Measurements from ENCODE around the gene NEXN.
"Not testable (repeated sequence)": the region's sequence is repeated elsewhere in the genome, so short reads cannot be mapped to it uniquely, and the experiment has no call there.

NEXN gene

DNA sequence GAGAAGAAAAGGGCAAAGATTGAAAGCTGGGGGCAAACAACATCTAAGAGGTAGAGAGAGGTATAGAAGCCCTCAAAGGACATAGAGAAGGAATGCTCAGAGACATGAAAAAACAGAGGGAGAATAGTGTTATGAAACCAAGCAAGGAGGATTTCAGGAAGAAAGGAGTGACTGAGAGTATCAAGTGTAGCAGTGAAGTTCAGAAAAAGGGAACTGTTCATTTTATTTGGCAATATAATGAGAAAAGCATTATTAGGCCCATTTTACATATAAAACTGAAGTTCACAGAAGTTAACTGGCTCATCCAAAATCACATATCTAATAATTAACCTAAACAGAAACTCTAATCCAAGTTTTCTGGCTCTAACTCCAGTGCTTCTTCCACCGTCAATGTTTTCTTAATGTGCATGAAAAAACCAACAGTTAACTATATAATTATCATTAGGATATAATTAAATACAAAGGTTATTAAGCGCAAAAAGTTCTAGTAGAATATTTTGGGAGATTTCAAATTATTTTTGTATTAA is 17.7 kb downstream of the NEXN start:
- DNase-seq (ENCODE audit: low read depth) = no peak

DNA sequence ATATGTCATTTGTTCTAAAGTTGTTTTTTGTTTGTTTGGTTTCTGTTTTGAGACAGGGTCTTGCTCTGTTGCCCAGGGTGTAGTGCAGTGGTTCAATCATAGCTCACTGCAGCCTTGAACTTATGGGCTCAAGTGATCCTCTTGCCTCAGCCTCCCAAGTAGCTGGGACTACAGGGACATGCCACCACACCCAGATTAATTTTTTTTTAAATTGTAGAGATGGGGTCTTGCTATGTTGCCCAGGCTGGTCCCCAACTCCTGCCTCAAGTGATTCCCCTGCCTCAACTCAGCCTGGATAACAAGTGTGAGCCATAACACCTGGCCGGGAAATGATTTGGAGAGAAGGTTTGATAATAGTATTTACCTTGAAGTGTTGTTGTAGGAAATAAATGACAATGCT is 18.2 kb downstream of the NEXN start:
- no peak for DNase-seq (ENCODE audit: low read depth)

- no peak for DNase-seq (ENCODE audit: low read depth)
Measured at GRCh38 chr1:77910116-77910515, 21.7 kb downstream of the NEXN start.

- DNase-seq (ENCODE audit: low read depth) = not testable (repeated sequence)
Measured at GRCh38 chr1:77918918-77919317, 30.5 kb downstream of the NEXN start.

DNA sequence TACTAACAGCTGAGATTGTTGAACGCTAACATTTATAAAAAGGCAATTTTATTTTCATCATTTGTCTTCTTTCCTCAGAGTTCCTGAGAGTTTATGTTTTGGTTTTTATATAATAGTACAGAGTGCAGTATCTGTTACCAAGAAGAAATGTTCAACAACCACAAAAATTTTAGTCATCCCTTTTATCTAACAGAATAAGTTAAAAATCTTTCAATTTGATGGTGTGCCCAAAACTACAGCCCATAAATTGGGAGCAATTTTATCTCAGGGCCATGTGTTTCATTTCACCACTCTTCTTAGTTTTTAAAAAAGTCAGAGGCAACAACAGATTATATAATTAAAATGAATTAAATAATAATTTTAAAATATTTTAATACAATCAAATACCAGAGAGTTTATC is 37.1 kb downstream of the NEXN start:
- DNase-seq (ENCODE audit: low read depth) = no peak

DNA sequence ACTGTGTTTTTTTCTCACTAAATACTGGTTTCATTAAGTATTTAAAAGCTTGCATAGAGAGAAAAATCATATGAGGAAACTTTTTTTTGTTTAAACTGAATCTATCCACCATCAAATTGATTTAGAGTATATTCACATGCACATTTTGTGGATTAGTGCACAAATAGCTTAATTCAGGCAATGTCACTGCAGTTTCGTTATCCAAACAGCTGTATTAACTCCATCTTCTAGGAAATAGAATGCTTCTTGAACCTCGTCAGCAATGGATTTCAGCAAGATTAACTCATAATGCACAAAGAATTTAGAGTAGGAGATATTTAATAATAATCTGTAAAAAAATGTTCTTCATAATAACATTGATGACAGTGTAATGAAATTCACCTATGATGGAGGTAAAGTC is 37.5 kb downstream of the NEXN start:
- no peak for DNase-seq (ENCODE audit: low read depth)

DNA sequence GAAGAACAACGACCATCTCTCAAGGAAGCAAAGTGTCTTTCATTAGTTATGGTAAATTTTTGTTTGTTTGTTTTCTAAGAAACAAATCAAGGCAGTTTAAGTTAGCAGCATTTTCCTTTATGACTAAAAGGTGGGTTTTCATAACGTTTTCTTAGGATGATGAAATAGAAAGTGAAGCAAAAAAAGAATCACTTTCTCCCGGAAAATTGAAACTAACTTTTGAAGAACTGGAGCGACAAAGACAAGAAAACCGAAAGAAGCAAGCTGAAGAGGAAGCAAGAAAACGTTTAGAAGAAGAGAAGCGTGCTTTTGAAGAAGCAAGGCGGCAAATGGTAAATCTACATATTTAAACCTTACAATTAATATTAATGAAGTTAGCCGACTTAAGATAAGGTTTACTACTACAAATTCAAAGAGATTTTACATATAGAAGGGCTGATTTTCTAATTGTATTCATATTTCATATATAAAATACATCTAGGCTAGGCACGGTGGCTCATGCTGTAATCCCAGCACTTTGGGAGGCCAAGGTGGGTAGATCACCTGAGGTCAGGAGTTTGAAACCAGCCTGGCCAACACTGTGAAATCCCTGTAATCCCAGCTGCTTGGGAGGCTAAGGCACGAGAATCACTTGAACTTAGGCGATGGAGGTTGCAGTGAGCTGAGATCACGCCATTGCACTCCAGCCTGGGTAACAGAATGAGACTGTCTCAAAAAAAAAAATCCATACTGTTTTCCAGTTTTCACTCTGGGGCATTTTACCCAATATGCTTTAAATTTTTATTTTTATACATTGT is 38.3 kb downstream of the NEXN start:
- no peak for DNase-seq (ENCODE audit: low read depth)

DNA sequence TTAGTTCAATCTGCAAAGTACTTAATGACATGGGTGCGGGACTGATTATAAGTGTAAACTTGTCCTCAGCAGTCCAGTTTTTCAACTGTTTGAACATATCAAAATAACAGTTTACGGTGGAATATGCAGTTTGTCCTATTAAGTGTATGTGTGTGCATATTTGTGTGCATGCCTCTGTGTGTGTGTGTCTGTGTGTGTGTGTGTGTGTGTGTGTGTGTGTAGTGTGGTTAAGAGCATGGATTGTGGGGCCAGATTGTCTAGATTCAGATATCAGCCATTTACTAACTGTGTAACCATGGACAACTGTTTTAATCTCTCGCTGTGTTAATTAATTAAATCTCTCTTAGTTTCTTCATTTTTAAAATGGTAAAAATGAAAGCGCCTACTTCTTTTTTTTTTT is 39.0 kb downstream of the NEXN start:
- DNase-seq (ENCODE audit: low read depth) = no peak

- no peak for DNase-seq (ENCODE audit: low read depth)
Measured at GRCh38 chr1:77929806-77930205, 41.4 kb downstream of the NEXN start.

DNA sequence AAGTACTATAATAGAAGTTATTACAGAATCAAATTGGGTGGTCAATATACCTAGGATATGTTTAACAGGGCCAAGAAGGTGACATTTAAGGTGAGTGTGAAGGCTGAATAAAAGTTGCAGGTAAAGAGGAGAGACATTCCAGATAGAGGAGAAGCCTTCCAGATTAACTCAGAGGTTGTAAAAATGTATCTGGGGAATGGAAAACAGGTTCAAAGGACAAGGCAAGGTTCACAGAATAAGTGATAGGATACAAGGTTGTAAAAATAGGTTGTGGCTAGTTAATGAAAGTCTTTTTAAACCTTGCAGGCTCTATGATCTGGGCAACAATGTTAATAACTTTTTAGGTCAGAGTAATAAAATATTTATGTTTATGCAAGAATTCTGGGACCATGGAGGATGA is 50.2 kb downstream of the NEXN start:
- DNase-seq (ENCODE audit: low read depth) = no peak

- no peak for DNase-seq (ENCODE audit: low read depth)
Measured at GRCh38 chr1:77940921-77941570, 52.6 kb downstream of the NEXN start.

DNA sequence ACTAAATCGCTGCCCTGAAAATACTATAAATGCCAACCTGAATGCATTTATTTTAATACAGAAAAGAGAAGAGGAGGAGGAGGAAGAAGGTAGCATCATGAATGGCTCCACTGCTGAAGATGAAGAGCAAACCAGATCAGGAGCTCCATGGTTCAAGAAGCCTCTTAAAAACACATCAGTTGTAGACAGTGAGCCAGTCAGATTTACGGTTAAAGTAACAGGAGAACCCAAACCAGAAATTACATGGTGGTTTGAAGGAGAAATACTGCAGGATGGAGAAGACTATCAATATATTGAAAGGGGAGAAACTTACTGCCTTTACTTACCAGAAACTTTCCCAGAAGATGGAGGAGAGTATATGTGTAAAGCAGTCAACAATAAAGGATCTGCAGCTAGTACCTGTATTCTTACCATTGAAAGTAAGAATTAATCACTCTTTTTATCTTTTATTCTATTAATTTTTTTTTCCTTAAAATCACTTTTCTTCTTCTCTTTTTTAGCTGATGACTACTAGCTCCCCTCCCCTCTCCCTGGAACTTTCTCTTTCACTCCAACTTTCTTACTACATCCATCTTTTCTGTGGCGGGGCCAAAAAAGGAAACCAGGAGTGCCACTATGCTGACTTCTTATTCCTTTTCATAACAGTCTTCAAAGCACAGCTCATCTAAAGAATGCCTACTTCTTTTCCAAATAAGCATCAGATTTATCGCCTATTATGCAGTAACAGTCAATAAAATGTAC is 54.1 kb downstream of the NEXN start:
- no peak for DNase-seq (ENCODE audit: low read depth)

DNA sequence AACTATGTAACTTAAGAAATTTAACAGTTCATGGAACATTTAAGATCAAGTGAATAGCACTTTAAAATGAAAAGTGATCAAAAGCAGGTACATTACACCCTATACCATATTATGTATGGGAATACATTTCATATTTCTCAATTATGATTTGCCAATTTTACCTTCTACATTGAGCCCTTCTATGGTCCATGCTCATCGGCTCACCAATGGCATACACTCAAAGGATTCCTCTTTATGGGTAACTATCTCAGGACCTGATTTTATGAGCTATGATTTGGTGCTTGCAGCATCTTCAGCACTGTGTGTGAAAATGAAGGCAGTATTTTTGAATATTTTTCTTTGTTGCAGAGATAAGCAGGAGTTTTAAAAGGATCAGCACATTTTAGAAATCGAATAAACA is 56.9 kb downstream of the NEXN start:
- no peak for DNase-seq (ENCODE audit: low read depth)

GRCh38 chr1:77948841-77949424 is 60.5 kb downstream of the NEXN start:
- no peak for DNase-seq (ENCODE audit: low read depth)

DNA sequence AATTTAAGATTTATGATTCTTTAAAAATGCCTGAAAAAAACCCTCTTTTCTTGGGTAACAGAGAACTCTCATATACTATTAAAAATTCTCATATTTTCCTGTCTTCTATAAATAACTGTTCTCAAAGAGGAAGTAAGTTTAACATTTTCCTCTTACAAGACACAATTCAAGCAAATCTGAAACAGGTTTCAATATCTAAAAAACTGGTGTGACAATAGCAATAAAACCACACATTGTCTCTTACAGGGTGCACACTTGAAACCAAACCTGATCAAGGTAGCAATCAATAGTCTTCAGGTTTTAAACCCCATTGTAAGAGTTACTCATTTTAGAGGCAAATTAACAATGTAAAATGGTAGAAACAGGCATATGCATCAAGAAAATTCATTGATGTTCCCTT is 62.4 kb downstream of the NEXN start:
- no peak for DNase-seq (ENCODE audit: low read depth)

DNA sequence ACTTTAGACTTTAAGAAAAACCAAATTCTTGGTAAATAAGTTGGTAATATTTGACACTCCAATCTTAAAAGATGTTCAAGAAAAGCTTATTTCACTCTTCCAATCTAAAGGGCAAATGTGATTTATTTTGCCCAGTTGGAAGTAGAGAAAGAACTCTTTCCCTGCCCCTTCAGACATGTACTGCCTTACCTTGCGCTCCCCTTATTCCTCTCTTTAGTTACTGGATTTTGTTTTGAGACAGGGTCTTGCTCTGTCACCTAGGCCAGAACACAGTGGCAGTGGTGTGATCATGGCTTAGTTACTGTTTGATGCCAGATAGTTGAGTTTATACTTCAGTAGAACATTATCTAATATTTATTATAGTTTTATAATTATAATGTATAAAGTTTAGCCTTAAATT is 62.9 kb downstream of the NEXN start:
- DNase-seq (ENCODE audit: low read depth) = no peak

GRCh38 chr1:77953907-77954306 is 65.5 kb downstream of the NEXN start:
- no peak for DNase-seq (ENCODE audit: low read depth)

GRCh38 chr1:77954521-77954920 is 66.1 kb downstream of the NEXN start:
- DNase-seq (ENCODE audit: low read depth) = no peak

DNA sequence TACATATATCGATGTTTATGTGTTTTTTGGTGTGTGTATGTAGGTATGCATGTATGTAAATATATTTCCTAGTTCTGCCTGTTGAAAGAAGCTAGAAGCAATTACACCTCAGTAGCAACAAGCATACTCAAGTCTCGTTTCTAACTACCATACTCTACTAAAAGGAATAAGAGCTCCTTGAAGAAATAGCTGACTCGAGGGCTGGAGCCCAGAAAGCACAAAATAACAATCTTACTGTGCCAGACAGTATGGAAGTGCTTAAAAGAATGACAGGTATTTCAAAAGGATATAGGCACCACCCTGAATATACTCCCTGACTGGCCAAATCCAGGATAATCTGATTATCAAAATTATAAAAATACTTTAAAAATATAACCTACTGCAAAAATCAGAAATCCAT is 67.3 kb downstream of the NEXN start:
- no peak for DNase-seq (ENCODE audit: low read depth)

DNA sequence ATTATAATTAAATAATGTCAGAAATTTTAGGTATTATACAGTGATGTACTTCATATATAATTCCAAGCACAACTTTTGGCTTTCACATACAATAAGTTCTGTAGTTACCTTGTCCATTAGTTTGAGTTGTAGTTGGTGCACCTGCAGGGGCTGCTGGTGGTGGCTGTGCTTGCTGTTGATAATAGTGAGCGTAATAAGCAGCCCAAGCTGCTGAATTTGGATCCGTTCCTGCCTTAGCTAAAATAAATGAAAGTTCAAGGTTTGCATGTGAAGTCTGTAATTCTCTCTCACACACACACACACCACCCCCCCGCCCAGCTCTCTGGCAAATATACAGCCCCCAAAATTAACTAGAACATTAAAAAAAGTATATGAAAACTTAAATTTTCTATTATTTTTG is 68.0 kb downstream of the NEXN start:
- no peak for DNase-seq (ENCODE audit: low read depth)

DNA sequence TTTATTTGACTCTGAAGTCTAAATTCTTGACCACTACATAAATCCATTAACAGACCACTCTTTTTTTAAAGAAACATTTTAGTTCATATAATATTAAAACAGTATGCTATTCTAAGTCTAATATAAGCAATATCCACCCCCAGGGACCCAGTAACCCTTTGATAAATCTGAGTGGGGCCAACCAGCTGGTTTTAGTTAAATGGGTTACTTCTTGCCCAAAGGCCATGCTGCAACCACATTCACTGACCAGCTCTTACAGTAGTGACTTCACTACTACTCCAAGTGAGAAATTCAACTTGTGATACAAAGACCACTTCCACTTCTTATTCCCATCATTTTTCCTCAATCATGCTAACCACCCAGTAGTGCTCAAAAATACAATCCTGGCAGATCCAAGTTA is 70.0 kb downstream of the NEXN start:
- no peak for DNase-seq (ENCODE audit: low read depth)

GRCh38 chr1:77958850-77959249 is 70.4 kb downstream of the NEXN start:
- DNase-seq (ENCODE audit: low read depth) = no peak

- DNase-seq (ENCODE audit: low read depth) = no peak
Measured at GRCh38 chr1:77961392-77961791, 73.0 kb downstream of the NEXN start.

Data from activated T-helper 9 cell treated with anti-CD3 and anti-CD28 coated beads, Interleukin-2, amount 50 U/mL, for 16 hours (primary cell).